HG02571 (cell line): ENCODE results near the gene RASSF9.

Experiments
- ATAC-seq: cut with Tn5 transposase; IDR thresholded peaks from one replicate; pipeline ENCODE4 v1.9.1; 2021; ENCODE audit warnings: mild to moderate bottlenecking, moderate library complexity; ENCODE audit not compliant: unreplicated experiment

RASSF9 gene

DNA sequence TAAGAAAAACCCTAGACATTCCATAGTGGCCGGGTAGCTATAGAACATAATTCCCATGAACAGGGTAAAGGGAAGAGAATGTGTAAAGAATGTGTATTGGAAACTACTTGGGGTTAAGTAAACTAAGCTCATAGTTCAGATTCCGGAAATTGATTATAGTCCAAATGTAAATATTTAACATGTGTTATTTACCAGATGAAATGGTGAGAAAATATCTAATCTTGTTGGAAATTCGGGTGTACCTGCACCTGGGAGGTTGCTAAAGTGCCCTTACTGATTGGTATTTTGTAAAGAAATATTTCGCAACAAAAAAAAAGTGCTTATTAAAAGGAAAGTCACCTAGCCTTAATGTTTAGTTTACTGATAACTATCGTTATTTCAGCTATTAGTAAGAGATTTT lies 14.4 kb downstream of the RASSF9 start:
- ATAC-seq = no peak

DNA sequence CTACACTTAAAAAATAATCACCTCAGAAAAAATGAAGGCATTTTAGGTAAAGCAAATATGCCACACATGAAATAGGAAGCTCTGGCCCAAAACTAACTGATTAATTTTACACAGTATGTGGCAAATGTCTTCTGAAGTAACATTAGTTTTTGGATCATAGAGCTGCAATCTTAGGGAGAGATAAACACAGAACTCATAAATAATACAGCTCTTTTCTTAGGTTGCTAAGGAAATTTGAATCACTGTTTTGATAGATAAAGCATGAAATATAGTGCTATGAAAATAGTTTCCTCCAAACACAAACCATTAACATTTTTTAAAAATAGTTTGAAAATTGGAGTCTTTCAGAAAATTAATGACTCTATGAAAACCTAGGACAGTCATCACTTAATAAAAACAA lies 15.0 kb downstream of the RASSF9 start:
- ATAC-seq = no peak

DNA sequence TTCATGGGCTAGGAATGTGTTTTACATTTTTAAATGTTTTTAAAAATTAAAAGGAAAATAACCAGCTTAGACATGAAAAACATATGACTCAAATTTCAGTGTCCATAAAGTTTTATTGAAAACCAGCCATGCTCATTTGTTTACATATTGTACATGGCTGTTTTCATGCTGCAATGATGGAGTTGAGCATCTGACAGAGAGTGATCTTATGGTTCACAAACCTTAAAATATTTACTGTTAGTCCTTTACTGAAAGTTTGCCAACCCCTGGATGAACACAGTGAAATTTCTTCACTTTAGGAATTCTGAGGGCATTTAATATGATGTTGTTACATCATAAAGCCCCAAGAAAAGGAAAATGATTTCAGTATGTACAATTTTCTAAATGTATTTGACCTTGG lies 16.1 kb downstream of the RASSF9 start:
- ATAC-seq = no peak

DNA sequence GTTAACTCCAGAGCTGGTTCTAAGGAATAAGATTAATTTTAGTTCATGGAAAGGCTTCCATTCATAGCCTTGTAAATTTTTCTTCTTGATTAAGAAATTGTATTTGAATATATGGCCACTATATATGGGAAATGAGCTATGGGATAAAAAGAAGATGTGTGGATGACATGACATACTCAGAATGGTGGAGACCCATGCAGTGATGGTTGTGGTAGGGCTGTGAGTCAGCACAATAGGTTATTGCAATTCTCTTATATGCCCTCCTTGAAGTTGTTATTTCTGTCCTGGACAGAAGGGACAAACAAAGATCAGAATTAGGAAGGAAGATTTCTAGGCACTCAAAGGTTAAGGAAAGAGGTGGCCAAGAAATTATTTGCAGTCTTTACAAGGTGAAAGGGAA lies 21.5 kb downstream of the RASSF9 start:
- no peak for ATAC-seq

DNA sequence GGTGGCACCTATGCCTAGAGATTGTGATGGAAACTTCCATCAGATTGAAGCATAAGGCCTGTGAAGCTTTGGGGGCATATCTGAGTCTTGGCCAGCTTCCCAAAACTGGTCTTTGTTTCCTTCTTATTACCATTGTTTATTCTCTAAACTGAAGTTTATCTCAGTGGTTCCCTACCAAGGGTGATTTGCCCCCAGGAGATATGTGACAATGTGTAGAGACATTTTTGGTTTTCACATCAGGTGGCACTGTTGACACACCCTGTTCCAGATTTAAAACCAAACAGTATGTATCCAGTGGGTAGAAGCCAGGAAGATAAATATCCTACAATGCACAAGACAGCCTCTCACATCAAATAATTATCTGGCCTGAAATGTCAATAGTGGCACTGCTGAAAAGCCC lies 22.1 kb downstream of the RASSF9 start:
- ATAC-seq = no peak

DNA sequence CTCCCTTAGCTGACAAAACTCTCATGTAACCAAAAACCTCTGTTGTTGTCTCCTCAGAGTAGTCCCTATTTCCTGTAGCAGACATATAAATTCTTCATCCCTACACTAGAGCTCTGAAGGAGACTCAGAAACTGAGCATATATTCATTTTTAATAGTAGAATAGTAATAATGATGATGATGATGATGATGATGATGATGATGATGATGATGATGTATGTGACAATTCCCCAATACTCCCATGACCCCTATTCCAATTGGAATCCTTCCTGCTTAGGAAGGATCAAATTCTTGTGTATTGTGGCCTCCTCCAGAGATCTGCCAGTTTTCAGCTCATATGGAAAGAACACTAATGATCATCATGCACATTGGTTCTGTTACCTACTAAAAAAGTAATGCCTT lies 26.7 kb downstream of the RASSF9 start:
- no peak for ATAC-seq

DNA sequence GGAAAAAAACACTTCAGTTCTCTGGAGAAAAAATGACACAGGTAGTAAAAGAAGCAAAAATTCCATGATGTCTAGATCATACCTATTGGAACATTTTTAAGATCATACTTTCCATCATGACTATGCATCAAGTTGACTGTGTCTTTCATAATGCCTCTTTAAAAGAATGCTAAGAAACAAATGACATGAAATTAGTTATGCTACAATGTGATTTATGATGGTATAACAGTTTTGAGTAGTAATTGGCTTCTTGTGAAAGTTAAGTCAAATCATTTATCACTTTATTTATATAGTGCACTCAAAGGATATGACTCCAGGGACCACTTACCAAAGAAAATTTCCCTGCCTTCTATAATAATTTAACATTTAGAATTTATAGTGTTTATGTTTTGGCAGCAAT lies 28.5 kb downstream of the RASSF9 start:
- no peak for ATAC-seq

DNA sequence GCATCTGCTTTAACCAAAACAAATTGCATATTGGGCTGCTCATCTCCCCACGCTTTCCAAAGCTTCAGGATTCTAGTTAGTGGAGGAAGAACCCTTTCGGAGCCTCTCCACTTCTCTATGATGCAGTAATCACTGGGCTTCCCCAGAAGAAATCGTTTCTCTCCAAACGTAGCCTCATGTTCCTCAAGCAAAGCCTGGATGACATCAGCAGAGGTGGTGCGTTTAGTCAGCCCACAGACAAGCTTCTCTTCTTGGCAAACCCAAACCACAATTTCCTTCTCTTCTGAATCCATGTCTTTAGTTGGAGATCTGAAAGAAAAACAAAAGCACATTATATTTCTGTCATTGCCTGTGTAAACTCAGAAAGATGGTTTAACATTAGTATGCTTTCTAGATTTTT lies 30.6 kb downstream of the RASSF9 start:
- no peak for ATAC-seq

DNA sequence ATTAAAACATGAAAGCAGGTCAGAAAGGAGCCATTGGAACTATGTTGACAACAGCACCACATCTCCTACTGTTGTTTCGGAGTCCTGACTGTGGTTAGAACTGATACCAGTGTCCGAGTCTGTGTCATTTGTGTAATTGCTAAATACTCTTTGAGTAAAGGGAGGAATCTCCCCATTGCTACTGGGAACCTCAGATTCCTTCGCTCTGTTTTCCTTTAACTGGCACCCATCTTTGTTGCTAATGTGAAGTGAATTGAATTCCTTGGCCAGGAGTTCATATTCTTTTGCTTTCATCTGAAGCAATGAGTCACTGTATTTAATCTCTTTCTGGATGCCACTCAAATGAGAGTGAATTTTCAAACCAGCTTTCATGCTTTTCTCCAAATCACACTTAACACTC lies 31.5 kb downstream of the RASSF9 start:
- no peak for ATAC-seq

DNA sequence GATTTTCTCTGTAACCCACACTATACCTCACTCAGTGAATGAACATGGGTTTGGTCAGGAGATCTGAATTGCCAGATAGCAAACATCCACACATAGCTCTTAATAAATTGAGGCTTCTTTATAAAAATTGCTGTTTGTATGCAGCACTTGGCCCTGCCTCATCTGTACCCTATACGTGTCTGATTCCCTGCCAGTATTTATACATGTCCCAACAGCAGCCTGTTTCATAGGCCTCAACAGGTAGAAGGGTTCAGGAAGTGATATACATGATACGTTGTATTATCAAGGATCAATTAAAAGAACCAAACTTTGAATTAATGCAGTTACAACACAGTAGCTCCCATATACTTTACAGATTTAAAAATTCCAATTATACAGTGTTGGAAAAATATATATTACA lies 32.3 kb downstream of the RASSF9 start:
- ATAC-seq = no peak

DNA sequence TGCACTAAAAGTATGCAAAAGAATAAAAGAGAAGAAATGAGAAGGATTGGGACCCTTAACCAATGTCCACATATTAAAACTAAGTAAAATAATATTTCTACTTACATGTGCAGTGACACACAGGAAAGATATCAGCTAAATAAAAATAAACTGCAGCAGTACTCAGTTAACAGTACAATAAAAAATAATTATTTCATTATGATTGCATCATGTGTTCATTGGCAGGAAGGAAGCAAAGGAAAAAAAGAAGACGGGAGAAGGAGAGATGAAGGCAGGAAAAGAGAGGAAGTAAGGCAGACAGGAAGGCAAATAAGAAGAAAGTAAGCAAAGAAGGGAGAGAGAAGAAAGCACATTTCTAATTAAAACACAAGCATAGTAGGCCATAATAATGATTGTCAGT lies 33.0 kb downstream of the RASSF9 start:
- no peak for ATAC-seq

DNA sequence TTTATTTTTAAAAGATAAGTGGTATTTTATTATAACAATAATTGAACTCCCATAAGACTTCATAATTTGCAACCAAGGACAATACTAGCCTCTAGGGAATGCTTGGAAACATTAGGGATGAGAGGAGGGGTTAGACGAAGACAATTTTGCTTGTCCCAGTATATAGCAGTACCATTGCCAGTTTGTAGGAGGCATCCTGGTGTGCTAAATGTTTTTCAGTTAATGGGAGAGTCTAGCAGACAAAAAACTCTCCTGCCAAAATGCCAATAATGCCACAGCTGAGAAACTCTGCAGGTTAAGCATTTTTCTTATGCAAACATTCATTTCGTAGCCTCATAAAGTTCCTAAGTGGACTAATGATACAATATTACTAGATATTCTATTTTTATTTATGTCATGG lies 38.1 kb downstream of the RASSF9 start:
- no peak for ATAC-seq

DNA sequence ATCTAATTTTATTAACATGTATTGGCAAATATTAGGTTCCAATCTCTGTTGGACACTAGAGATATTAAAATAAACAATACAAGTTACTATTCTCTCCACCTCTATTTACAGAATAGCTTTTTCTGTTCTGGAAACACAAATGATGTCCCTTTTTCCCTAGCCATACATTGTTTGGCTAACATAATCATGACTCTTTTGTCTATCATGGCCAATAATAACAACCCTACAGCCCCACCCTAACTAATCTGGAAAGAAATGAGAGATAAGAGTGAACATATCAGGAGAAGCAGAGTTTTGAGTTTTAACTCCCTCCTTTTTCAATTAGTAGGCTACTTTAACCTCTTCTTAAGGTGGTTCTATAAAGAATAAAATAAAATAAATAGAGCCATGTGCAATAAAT lies 40.2 kb downstream of the RASSF9 start:
- no peak for ATAC-seq

DNA sequence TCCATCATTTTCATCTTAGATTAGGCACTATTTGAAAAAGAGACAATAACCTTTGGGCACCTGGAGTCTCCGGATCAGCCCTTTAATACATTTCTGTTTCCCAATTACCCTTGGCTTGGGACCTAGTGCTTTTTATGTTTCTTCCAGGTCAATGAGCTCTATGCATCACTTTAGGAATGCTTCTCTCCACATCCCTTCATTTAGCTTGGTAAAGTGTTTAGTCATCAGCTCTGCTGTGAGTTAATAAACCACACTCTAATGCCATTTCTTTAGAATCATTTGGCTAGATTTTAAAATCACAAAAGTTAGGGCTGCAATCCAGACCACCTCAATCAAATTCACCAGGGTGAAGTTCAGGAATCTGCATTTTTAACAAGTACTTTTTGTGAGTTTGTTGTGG lies 41.7 kb downstream of the RASSF9 start:
- no peak for ATAC-seq

DNA sequence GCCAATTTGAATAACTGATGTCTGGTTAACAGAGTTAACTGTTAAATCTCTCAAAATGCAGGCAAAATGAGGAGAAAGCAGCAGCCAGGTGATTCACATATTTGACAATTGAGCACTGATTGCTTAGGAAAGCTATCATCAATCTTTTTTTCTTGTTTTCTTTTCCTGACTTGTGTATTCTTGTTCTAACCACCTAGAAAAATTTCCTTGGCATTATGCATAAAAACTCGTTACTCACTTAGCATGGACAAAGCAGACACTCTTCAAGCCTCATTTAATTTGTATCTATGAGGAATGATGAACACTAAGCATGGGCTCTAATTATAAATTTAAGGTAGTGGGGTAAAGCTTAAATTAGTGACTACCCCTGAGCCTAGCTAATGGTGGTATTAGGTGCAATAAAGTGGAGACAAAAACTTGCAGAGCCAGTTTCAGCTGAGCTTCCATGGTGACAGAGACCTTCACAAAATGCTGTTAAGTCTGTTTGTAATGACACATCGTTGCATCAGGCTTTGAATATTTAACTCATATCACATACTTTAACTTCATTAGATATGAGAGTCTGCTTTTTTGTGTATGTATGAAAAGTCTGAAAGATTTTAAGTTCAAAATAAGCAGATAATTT lies 52.0 kb downstream of the RASSF9 start:
- ATAC-seq = no peak

DNA sequence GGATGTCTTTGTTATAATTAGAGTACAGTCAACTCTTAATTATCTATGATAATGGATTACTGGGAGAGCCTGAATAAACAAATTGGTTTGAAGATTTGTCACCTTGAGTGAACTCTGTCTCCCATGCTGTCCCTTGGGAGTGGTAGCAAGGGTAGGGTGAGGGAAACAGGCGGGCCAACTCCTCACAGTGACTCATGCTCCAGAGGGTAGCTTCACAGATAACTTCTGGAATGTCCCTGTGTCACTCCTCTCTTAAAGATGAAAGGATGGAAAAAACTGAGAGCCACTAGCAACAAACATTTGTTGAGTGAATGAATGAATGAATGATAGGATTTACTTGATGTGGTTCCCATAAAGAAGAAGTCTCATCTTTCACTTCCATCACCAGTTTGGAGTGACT lies 53.5 kb downstream of the RASSF9 start:
- no peak for ATAC-seq

DNA sequence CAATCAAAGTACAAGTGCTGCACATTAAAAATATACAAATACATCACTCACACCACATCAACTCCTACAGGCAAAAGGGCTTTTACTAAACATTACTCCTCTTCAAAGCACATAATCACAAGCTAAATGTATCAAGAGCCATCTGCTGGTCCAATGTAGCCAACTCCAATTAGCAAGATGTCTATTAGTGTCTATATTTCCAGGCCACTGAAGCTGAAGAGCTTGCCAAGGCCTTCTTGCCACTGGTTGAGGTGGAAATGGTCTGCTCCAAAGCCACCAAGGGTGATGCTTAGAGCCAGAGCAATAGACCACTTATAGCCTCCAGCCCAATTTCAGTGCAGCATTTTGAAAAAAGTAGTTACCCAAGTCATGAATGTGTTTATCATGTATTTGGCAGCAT lies 54.4 kb downstream of the RASSF9 start:
- ATAC-seq = no peak

DNA sequence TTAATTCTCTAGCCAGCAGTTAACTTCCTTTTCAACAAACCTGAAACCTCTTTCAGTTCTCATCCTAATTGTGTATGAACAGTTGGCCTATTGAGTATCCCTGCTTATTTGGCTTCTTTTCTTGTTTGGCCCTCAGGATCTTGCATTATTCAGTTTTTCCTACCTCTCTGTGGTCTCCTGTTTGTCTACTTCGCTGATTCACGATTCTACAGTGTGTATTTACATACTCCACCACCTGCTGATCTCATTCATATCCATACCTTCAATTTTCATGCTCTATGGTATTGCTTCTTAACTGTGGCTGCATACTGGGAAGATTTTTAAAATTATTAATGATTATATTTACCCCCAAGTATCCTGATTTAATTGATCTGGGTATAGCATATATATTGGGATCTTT lies 56.4 kb downstream of the RASSF9 start:
- ATAC-seq = no peak

DNA sequence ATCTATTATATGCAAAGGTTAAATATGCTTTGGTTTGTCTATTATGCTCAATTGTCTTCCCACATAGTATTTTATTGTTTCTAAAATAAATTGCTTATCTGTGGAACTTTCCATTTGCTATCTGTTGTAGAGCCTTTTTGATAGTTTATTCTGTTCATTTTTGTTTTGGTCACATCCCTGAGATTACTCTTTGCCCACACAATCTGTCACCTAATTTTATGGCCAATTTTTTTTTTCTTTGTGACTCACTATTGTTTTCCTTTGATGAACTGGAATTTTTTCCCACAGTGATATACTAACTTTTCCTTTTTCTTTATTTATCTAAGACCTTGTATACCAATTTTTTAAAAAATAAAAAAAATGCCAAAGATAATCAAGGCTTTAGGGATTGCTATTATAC lies 61.1 kb downstream of the RASSF9 start:
- no peak for ATAC-seq

DNA sequence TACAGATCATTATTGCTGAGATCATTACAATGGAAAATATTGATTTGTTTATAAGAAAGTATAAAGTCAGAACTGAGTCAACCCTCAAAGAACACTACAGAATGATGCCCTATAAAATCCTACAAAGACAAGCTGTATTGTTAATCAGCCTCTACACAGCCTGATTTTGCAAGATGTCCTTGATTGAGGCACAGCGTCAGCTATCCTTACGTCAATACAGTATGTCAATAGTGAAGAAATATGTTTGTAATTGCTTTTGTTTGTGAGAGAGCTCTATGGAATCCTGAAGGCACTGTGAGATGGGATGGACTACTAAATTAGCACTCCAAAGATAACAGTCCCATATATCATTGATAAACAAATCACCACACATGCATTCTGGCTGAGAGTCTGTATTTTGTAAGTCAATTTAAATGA lies 70.7 kb downstream of the RASSF9 start:
- no peak for ATAC-seq

DNA sequence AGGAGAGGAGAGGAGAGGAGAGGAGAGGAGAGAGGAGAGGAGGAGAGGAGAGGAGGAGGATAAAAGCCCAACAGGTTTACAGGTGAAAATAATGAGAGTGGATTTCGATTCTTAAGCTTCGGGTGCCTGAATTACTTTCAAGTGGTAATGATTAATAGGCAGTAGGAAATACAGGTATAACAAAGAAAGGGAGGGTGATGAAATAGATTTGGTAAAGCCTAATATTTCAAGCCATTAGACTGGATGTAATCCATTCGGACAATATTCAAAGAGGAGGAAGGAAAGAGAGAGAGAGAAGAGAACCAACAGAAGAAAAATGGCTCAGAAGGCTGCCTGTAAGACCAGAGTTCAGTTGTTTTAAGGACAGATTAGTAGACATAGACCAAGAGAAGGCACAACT lies 76.6 kb downstream of the RASSF9 start:
- ATAC-seq = no peak

DNA sequence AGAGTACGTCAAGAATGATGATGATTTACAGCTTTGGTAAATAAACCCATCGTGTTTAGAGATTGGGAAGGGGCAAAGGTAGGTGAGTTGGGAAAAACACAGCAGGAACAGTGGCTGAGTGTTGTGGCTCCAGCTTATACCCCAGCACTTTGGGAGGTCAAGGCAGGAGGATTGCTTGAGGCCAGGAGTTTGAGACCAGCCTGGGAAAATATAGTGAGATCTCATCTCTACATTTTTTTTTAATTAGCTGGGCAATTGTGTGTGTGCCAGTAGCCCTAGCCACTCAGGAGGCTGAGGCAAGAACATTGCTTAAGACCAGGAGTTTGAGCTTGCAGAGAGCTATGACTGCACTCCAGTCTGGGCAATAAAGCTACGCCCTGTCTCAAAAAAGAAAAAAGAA lies 77.1 kb downstream of the RASSF9 start:
- ATAC-seq = no peak

DNA sequence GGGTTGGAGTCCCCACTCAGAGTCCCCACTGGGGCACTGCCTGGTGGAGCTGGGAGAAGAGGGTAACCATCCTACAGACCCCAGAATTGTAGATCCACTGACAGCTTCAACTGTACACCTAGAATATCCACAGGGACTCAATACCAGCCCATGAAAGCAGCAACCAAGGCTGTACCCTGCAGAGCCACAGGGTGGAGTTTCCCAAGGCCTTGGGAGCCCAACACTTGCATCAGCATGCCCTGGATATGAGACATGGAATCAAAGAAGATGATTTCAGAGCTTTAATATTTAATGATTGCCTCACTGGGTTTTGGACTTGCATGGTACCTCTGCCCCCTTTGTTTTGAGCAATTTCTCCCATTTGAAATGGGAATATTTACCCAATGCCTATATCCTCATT lies 80.4 kb downstream of the RASSF9 start:
- no peak for ATAC-seq
